Mammary epithelial cell (primary cell): Measurements from ENCODE around the gene ENKD1.

Source experiments
- EZH2 ChIP-seq: IDR thresholded peaks from 2 replicates; pipeline ENCODE4 v1.6.1; 2012; ENCODE audit warnings: low read length, inconsistent platforms, borderline replicate concordance
- TF ChIP-seq, protein P1 (sequence below), 2 donors: IDR thresholded peaks in 1 of 2; conservative IDR thresholded peaks in 1 of 2; 2 replicates each; pipeline ENCODE4 v1.5.1; 2011 to 2012; ENCODE audit warnings: inconsistent platforms in 2 of 2, low read length in 2 of 2, mild to moderate bottlenecking in 2 of 2, control low read depth in 1 of 2, low read depth in 1 of 2; ENCODE audit not compliant: insufficient read depth in 1 of 2; ENCODE audit errors: extremely low read depth in 1 of 2

DNA sequence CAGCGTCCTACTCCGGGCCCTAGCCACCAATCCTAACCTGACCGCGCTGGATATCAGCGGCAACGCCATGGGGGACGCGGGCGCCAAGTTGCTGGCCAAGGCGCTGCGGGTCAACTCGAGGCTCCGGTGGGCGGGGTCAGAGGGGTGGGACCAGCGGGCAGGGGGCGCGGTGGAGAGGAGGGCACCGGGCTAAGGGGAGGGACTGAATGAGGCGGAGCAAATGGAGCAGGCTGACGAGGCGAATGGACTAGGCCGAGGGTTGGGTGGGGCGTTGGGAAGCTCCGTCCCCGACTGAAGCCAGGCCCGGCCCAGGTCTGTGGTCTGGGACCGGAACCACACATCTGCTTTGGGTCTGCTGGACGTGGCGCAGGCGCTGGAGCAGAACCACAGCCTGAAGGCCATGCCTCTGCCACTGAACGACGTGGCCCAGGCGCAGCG is 17.0 kb downstream of the ENKD1 start:
- TF ChIP-seq, protein P1, sequence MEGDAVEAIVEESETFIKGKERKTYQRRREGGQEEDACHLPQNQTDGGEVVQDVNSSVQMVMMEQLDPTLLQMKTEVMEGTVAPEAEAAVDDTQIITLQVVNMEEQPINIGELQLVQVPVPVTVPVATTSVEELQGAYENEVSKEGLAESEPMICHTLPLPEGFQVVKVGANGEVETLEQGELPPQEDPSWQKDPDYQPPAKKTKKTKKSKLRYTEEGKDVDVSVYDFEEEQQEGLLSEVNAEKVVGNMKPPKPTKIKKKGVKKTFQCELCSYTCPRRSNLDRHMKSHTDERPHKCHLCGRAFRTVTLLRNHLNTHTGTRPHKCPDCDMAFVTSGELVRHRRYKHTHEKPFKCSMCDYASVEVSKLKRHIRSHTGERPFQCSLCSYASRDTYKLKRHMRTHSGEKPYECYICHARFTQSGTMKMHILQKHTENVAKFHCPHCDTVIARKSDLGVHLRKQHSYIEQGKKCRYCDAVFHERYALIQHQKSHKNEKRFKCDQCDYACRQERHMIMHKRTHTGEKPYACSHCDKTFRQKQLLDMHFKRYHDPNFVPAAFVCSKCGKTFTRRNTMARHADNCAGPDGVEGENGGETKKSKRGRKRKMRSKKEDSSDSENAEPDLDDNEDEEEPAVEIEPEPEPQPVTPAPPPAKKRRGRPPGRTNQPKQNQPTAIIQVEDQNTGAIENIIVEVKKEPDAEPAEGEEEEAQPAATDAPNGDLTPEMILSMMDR (conservative IDR thresholded peaks at IDR 0.05 in 1 of 2, IDR thresholded peaks at IDR 0.05 in 1 of 2; ENCODE audit: extremely low read depth in 1 of 2, insufficient read depth in 1 of 2, low read depth in 1 of 2, low read length in 2 of 2): no peak
- no peak for TF ChIP-seq EZH2
